GM18867 (cell line): ENCODE data around the gene ARHGAP19.

Experiments used
- ATAC-seq: cut with Tn5 transposase; IDR thresholded peaks from one replicate; pipeline ENCODE4 v1.9.1; 2021; ENCODE audit warnings: mild to moderate bottlenecking, moderate library complexity; ENCODE audit not compliant: unreplicated experiment

The ARHGAP19 gene, protein sequence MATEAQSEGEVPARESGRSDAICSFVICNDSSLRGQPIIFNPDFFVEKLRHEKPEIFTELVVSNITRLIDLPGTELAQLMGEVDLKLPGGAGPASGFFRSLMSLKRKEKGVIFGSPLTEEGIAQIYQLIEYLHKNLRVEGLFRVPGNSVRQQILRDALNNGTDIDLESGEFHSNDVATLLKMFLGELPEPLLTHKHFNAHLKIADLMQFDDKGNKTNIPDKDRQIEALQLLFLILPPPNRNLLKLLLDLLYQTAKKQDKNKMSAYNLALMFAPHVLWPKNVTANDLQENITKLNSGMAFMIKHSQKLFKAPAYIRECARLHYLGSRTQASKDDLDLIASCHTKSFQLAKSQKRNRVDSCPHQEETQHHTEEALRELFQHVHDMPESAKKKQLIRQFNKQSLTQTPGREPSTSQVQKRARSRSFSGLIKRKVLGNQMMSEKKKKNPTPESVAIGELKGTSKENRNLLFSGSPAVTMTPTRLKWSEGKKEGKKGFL

DNA sequence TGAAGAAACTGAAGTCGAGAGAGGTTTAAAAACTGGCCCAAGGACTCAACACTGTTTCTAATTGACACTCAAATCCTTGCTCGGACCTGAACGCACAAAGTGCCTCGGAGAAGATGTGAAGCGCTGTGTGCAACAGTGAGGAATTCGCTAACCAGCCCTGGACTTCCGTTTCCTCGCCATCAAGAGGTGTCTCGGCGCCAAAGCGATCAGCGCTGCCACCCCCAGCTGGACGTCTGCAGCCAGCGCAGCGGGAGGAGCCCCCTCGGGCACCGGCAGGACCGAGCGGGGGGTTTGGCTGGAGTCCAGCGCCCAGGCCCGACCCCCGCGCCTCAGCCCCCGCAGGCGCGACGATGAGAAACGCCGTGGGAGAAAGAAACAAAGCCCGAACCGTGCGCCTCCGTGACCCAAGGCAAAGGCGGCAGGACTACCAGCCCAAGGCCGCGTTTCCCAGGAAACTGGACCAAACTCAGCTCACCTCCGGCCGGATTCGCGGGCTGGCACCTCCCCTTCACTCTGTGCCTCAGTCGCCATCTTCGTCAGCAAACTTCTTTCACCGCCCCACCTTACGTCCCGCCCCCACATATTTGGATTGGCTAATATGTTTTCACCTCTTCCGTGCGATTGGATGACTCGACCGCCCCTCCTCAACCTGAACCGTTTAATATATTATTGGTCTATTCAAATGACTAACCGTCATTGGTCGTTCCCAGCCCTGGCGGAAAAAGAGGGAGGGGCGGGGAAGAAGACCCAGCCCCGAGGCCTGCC is at the start of gene ARHGAP19:
Gene ARHGAP19, minus strand, starts transcription at position 541 of the 765 bp plus-strand sequence. Its CDS starts 10 bp downstream, at position 531.
- peak; percentile 96 for ATAC-seq

DNA sequence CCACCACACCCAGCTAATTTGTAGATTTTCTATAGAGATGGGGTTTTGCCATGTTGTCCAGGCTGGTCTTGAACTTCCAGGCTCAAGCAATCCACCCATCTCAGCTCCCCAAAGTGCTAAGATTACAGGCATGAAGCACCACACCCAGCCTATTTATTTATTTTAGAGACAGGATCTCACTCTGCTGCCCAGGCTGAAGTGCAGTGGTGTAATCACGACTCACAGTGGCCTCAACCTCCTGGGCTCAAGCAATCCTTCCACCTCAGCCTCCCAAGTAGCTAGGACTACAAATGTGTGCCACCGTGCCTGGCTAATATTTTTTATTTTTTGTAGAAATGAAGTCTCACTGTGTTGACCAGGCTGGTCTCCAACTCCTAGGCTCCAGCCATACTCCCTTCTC is 49.0 kb upstream of the ARHGAP19 start:
- no peak for ATAC-seq

GRCh38 chr10:97338041-97338440 is 45.6 kb upstream of the ARHGAP19 start:
- ATAC-seq = no peak

DNA sequence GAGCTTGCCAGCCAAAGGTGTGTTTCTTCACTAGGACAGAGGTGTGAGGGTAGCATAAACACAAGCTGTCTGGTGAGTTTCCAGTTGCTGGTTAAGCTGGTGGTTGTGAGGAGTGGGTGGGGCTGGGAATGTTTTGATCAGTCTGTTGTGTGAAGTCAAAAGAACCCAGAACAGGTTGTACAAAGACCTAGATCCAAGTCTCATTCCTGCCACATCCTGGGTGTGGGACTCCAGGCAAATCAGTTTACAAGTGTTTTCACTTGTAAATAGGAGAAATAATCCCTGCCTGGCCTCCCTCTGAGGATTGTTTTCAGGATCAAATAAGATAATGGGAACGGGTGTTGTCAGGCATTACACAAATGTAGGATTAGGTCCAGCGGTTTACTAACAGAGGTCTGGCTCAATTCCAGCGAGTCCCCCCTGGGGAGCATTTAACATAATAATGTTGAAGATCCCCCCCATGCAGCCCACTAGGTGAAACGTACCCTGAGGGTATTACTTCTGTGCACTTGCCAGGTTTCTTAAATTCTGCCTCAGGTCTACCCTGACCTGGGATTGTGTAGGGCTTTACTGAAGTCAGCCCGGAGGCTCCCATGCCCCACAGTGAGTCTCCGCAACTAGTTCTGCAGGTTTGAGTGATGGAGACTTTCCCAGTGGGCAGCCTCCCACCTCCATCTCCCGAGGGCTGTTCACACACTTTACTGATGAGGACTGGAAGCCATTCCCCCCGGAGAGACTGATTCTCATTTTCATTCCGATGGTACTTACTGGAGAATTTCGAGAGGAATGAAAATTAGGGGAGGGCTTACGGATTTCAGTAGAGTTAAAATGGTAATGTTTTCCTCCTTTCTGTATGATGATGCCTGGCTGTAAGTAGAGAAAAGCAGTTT is 44.8 kb upstream of the ARHGAP19 start:
- ATAC-seq = no peak

GRCh38 chr10:97336446-97336845 is 44.0 kb upstream of the ARHGAP19 start:
- ATAC-seq = no peak

GRCh38 chr10:97336006-97336405 is 43.6 kb upstream of the ARHGAP19 start:
- no peak for ATAC-seq

- no peak for ATAC-seq
Observed at GRCh38 chr10:97335188-97335619, 42.8 kb upstream of the ARHGAP19 start.

DNA sequence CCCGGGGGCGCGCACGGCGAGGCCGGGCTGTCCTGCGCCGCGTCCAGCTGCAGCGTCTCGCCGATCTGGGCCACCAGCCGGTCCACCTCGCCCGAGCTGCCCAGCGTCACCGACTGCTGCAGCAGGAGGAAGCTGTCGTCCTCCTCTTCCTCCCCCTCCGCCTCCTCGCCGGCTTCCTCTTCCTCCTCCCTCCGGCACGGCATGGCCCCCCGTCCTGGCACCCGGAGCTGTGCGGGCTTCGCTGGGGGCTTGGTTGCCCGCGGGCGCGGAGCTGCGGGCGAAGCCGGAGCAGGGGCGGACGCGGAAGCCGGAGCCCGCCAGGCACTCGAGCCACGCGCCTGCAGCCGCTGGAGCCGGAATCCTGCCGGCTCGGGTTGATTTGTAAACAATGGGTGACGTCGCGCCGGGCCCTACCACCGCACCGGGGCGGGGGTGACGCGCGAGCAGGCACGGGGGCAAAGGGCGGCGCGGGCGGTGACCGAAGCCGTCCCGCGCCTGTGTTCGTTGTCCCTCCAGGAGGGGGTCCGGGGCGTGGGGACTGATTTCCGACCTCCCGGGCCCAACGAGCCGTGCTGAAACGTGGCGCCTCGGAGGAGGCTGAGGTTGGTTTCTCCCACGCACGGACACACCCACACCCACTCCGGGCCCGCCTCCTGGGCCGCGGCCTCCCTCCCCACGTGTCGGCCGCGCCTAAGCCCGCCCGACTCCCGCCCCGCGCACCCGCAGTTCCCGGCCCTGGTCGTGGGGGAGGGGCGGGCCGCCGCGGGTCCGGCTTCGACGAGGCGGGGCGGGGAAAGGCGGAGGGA is 42.1 kb upstream of the ARHGAP19 start, which contains the start of gene FRAT2:
Gene FRAT2, minus strand, starts transcription at position 360 of the 806 bp plus-strand sequence. Its CDS starts 157 bp downstream, at position 203.
- ATAC-seq = peak; percentile 85

DNA sequence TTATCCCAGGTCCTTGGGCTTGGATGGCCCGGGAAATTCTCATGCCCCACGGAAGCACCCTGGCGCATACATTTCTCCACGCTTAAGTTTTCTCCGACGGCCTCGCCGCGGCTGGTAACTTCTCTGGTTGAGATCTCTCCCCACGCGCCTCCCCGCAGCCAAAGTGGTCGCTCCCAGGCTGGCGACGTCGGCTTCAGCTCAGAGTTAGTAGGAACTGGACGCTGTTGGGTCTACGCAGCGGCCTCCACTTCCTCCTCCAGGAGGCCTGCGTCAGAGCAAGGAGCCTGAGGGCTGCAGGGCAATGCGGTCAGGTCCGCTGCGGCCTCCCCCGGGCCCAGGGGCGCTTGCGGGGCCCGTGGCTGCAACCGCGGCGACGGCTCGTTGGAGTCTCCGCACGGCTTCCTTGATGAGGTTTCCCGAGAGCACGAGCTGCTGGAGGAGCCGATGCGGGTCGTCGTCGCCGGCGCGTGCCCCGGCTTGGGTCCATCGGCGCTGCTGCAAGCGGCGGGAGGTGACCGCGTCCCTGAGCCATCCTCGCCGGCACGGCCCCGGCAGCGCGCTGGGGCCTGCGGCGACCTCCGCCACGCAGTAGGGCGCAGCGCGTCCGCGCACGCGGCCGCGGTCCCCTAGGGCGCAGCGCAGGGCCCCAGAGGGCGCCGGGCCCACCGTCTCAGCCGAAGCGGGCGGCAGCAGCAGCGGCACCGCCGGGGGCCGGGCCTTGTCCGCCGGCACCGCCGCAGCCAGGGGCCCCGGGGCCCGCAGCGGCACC is 41.3 kb upstream of the ARHGAP19 start:
- ATAC-seq = peak; percentile 25

- ATAC-seq = no peak
Observed at GRCh38 chr10:97333351-97333600, 40.8 kb upstream of the ARHGAP19 start.

DNA sequence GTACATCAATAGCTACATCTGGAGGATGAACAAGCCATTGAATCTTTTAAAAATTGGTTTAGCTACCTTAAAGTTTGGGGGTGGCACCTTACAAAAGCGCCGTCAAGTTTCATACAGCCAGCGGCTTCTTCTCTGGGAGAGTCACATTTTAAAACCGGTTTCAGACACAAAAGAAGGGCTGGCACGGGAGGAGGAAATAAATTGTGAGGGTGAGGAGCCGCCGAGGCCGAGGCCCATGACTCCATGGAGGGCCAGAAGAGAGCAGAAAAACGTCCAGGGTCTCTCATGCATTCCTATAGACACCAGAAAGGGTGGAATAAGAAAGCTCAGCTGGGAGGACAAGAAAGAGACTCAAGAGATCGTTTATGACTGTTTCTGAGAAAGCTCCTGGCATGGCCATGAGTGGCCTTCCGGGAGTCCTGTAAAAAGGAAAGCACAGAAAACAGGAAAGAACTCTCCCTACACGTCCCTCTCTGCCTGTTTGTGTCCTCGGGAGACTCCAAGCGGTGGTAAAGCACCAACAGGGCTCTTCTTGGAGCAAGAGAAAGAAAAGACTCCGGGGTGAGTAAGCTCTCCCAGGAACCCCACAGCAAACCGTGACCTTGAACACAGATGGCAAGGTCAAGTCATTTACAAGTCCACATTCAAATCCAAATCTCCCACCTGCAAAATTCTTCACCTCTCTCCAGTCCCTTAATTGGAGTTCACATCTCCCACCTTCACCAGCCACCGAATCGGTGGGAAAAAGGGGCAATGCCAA is 40.3 kb upstream of the ARHGAP19 start:
- ATAC-seq = no peak

DNA sequence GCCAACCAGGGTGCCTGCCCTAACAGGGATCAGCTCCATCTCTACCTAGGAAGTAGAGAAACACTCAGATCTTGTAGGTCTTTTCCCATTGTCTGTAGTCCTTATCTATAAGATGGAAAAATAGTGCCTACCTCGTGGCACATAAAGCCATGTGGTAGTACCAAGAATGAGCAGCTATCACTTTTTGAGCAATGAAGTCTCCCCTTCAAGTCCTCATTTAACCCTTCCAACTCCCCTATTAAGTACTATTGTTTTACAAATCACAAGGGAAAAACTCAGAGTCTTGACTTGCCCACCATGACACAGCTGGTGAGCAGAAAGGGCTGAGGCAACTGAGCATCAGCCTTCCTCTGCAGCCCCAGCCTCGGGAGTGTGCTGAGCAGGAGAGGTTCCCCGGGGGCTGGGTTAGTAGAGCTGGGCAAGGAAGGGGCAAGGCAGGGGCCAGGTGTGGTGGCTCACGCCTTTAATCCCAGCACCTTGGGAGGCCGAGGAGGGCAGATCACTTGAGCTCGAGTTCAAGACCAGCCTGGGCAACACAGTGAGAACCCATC is 38.8 kb upstream of the ARHGAP19 start:
- no peak for ATAC-seq

- ATAC-seq = no peak
Observed at GRCh38 chr10:97329766-97330165, 37.3 kb upstream of the ARHGAP19 start.

DNA sequence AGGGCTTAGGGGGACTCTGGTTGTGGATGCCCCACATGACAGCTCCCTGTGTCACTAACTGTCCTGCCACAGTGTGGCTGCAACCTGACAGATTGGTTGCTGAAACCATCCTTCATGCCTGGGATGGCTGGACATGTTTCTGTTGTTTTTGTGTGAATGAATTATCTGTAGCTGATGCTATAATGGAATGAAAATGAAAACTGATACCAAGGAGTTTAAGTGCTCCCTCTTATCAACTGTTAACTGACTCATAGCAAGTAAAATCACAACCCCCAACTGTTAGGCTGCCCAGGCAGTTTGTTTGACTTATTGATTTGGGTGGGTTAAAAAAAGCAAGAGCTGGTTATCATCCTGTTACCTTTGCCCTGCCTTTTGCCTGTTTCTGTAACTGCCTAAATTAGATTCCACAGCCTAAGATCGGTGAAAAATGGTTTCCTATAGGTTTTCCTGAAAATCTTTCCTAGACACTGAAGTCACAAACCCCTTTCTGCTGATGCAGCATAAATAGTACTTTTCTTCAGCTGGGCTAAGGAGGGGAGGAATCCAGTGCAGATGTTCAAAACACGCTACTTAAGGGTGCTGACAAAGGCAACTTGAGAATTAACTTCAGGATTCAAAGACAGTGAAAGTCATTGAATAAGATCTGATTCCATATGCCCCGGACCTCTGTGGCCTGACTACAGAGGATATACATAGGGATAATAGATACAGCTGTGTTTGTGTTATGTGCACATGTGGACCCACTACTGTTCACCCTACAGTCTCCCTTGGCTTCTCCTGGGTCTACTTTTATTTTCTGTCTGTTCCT is 36.4 kb upstream of the ARHGAP19 start:
- ATAC-seq = no peak

DNA sequence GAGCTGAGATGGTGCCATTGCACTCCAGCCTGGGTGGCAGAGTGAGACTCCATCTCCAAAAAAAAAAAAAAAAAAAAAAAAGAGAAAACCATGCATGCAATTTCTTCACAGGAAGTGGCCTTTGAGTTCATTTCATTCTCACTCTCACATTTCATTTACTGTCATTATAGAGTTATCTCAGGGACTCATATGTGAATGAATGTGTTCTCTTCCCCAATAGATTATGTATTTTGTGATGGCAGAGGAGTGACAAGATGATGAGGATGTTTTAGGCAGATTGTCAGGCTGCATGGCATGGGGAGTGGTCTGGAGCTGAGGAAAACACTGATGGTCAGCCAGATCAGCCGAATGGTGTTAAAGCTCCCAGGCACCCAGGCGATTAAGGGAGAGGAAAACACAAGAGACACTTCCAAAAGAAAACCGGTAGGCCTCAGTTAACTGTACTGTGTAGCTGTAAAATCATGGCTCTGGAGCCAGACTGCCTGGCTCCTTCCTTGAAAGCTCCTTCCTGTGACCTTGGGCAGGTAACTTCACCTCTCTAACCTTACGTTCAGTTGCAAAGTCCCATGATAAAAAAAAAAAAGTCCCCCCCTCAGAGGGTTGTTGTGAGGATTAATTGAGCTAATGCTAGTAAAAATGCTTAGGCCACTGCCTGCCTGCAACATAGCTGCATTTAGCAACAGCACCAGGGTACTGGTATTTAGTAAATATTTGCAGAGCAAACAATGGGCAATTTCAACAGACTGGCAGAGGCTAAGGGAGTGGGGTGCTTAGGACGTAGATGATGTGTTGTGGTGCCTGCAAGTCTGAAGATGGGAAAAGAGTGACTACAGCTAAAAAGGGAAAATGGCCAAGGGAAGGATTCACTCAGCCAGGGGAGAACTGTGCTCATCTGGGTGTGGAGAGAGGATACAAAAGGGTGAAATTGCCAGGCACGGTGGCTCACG is 35.2 kb upstream of the ARHGAP19 start:
- no peak for ATAC-seq

DNA sequence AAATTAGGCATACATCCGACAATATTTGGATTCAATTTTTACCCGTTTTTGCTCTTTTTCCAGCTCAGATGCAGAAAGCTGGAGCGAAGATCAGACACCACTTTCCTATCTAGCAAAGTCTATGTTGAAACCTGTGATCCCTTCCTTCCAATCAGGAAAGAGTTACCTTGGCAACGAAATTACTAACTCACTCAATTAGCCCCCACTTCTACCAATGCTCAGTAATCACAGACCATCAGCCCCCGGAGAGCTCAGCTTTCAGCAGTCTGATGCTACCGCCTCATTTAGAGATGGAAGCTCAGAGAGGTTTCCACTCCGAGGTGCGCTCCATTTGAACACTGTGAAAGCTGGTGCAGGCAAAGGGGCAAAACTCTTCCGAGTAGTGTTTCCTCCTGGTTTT is 33.3 kb upstream of the ARHGAP19 start:
- no peak for ATAC-seq
